HepG2 (cell line): ENCODE data around the gene ZFP1. TPM values are rescaled to one million over a fixed set of nuclear protein-coding genes. Genes with fewer than 3 reads are reported as not detected.

ENCODE experiments used
- ATAC-seq: fragments of 200-7000 bp; cut with Tn5 transposase; 3 replicates; pipeline ENCODE4 v1.9.1; 2020; ENCODE audit warnings: mild to moderate bottlenecking, moderate library complexity
- BruUV-seq: library from RNA; stranded (reverse); fragments of 400-500 nt; replicated peaks from 2 replicates; lab custom pipeline; 2021; lab: Mats Ljungman, UMichigan
- CTCF ChIA-PET: fragments of 300-600 bp; formaldehyde crosslinking; extraction: SDS; loops from one replicate; lab custom pipeline; 2021; ENCODE audit warnings: low total read pairs, inconsistent platforms, low intra/inter-chr PET ratio; lab: Yijun Ruan, JAX
- POLR2A ChIA-PET: fragments of 350-600 bp; sonication (Branson Sonifier 250); formaldehyde crosslinking; loops from one replicate; lab custom pipeline; 2020; ENCODE audit warnings: antibody characterized with exemption, inconsistent platforms; lab: Yijun Ruan, JAX
- DNase-seq: peaks from one replicate; pipeline ENCODE4 v3.0.0-alpha.2; 2015; ENCODE audit warnings: low spot score
- FAIRE-seq: peaks from 3 replicates; lab custom pipeline; 2011; peaks lifted over from hg19 to GRCh38; lab: Jason Lieb, UNC
- H2AFZ ChIP-seq: one replicate; pipeline ENCODE4 v1.6.1; 2011; ENCODE audit warnings: low read length, inconsistent platforms
- H3K27ac ChIP-seq: fragments of 300-600 bp; 3 replicates; pipeline ENCODE4 v1.8.0; 2011; ENCODE audit warnings: mixed run types, mild to moderate bottlenecking, mixed read lengths, low read length, inconsistent platforms; ENCODE audit not compliant: insufficient read depth; ENCODE audit errors: extremely low read length
- H3K27me3 ChIP-seq, 2 experiments: fragments of 200-600 bp in 1 of 2; 2 replicates in 1 of 2; 3 replicates in 1 of 2; pipeline versions ENCODE4 v1.6.0 to v1.8.0; 2011; ENCODE audit warnings: low read length in 2 of 2, mild to moderate bottlenecking in 2 of 2, moderate library complexity in 2 of 2, inconsistent platforms in 1 of 2; ENCODE audit not compliant: insufficient read depth in 2 of 2, control insufficient read depth in 1 of 2
- H3K36me3 ChIP-seq, 2 experiments: fragments of 200-600 bp in 1 of 2; replicated peaks in 1 of 2; 2 replicates in 1 of 2; 3 replicates in 1 of 2; pipeline versions ENCODE4 v1.5.1 to v1.8.0; 2011; ENCODE audit warnings: low read length in 2 of 2, inconsistent platforms in 1 of 2; ENCODE audit not compliant: insufficient read depth in 2 of 2, control insufficient read depth in 1 of 2
- H3K4me1 ChIP-seq: 2 replicates; pipeline ENCODE4 v1.5.1; 2012; ENCODE audit warnings: low read length, inconsistent platforms; ENCODE audit not compliant: insufficient read depth
- H3K4me2 ChIP-seq: 2 replicates; pipeline ENCODE4 v1.6.0; 2011; ENCODE audit warnings: low read depth, low read length, inconsistent platforms
- H3K4me3 ChIP-seq, 3 experiments: fragments of 200-600 bp in 1 of 3; sonication (generic), shearing (Covaris generic) in 1 of 3; replicated peaks in 1 of 3; 2 replicates each; pipeline ENCODE4 v1.5.1; 2011 to 2016; ENCODE audit warnings: low read length in 3 of 3, inconsistent platforms in 2 of 3, low read depth in 2 of 3, mild to moderate bottlenecking in 2 of 3, control low read depth in 1 of 3, mixed read lengths in 1 of 3; ENCODE audit not compliant: insufficient read depth in 1 of 3
- H3K79me2 ChIP-seq: one replicate; pipeline ENCODE4 v1.6.1; 2011; ENCODE audit warnings: low read length, inconsistent platforms; ENCODE audit not compliant: insufficient read depth
- H3K9ac ChIP-seq: 2 replicates; pipeline ENCODE4 v1.6.0; 2011; ENCODE audit warnings: mild to moderate bottlenecking, low read depth, low read length, inconsistent platforms; ENCODE audit not compliant: insufficient read depth
- H3K9me3 ChIP-seq: 2 replicates; pipeline ENCODE4 v1.5.1; 2012; ENCODE audit warnings: mild to moderate bottlenecking, low read length
- H4K20me1 ChIP-seq: 2 replicates; pipeline ENCODE4 v1.6.0; 2011; ENCODE audit warnings: inconsistent platforms, mild to moderate bottlenecking, low read length, moderate library complexity; ENCODE audit not compliant: insufficient read depth
- HNRNPK ChIP-seq: fragments of 200-400 bp; formaldehyde crosslinking; IDR thresholded peaks from 2 replicates; pipeline ENCODE4 v1.6.1; 2018; ENCODE audit warnings: low read length, low read depth, moderate library complexity, mild to moderate bottlenecking; ENCODE audit not compliant: poor library complexity, severe bottlenecking
- NRL ChIP-seq: sonication (generic); formaldehyde crosslinking; IDR thresholded peaks from 2 replicates; pipeline ENCODE4 v1.5.0; 2020; ENCODE audit warnings: missing genetic modification reagents, mild to moderate bottlenecking, moderate library complexity, borderline replicate concordance
- SMC3 ChIP-seq: IDR thresholded peaks from 2 replicates; pipeline ENCODE4 v1.6.1; 2011; ENCODE audit warnings: low read length, improper control_type of control experiment
- TBX2 ChIP-seq: sonication (generic); formaldehyde crosslinking; IDR thresholded peaks from 2 replicates; pipeline ENCODE4 v1.5.0; 2020; ENCODE audit warnings: missing genetic modification reagents, mild to moderate bottlenecking, borderline replicate concordance
- ZNF430 ChIP-seq: sonication (generic); formaldehyde crosslinking; IDR thresholded peaks from 2 replicates; pipeline ENCODE4 v1.9.0; 2021; ENCODE audit warnings: mild to moderate bottlenecking, missing genetic modification reagents
- ZNF432 ChIP-seq: sonication (generic); formaldehyde crosslinking; IDR thresholded peaks from 2 replicates; pipeline ENCODE4 v1.5.0; 2020; ENCODE audit warnings: missing genetic modification reagents, mild to moderate bottlenecking, borderline replicate concordance
- ZNF460 ChIP-seq: sonication (generic); formaldehyde crosslinking; IDR thresholded peaks from 2 replicates; pipeline ENCODE4 v1.5.1; 2020; ENCODE audit warnings: missing genetic modification reagents, mild to moderate bottlenecking, borderline replicate concordance
- ZSCAN22 ChIP-seq: sonication (generic); formaldehyde crosslinking; IDR thresholded peaks from 2 replicates; pipeline ENCODE4 v1.4.0; 2020; ENCODE audit warnings: mild to moderate bottlenecking, missing genetic modification reagents
- WGBS: methylation state at CpG from one replicate; pipeline ENCODE4 v1.1.6; 2017; ENCODE audit warnings: low lambda C conversion rate; 5-methylcytosine and 5-hydroxymethylcytosine counted together
- in situ Hi-C: cut with HindIII; loops from 2 replicates; pipeline ENCODE4 v1.10.0; 2017; ENCODE audit warnings: low pct_unique_long_range_greater_than_20kb; ENCODE audit not compliant: extremely low pct_ligation_motif_present
- intact Hi-C: fragments of 100-400 bp; cut with micrococcal nuclease; formaldehyde crosslinking; loops from one replicate; pipeline ENCODE4 v1.10.0; 2022; ENCODE audit not compliant: unreplicated experiment
- polyA plus RNA-seq, 8 experiments: library from polyadenylated mRNA; depleted of rRNA in 3 of 8; stranded (reverse) in 7 of 8; unstranded in 1 of 8; fragments of >200 nt; fragmentation: Illumina TruSeq in 4 of 8; extraction: Trizol in 4 of 8; gene quantifications; 2 replicates each; pipeline versions ENCODE4 v1.2.1 to v1.2.3, GENCODE V29; 2011 to 2016; ENCODE audit warnings: low read depth in 4 of 8, missing spikeins in 1 of 8, mixed read lengths in 1 of 8; ENCODE audit not compliant: insufficient read depth in 1 of 8
- total RNA-seq, 5 experiments: library from RNA; depleted of rRNA; stranded (reverse); fragments of >200 nt; fragmentation: Illumina TruSeq; extraction: Trizol; gene quantifications; 2 replicates each; pipeline ENCODE4 v1.2.3, GENCODE V29; 2016; ENCODE audit warnings: low read depth in 1 of 5
- TF ChIP-seq, protein P1 (sequence below): sonication (generic); formaldehyde crosslinking; IDR thresholded peaks from 2 replicates; pipeline ENCODE4 v1.5.1; 2020; ENCODE audit warnings: mild to moderate bottlenecking, missing genetic modification reagents, moderate library complexity
- TF ChIP-seq, protein P2 (sequence below): sonication (generic); formaldehyde crosslinking; IDR thresholded peaks from 2 replicates; pipeline ENCODE4 v1.4.0; 2020; ENCODE audit warnings: missing genetic modification reagents

The ZFP1 gene
- total and polyA plus RNA-seq, 2 of the 13 experiments (the other 11 are each of a cell fraction or from before 2014, with no cell fraction given) = 8.3 to 14.0 TPM

- Histone ChIP-seq H2AFZ (no peak overlapping the region), H3K9me3 (no peaks in the 10 kb centered on the region), H3K9ac (peak overlapping the region; percentile 44; the same call in 1 of the 2 replicates), H3K4me2 (peak overlapping the region; percentile 78), H3K4me3 (peak overlapping the region in 2 of 3 experiments; percentile 27 to 60; a peak in 3 of 6 replicates), H4K20me1 (no peaks in the 10 kb centered on the region), H3K27me3 (peaks cover 4 to 34% of the 10 kb centered on the region in 2 experiments; a peak in 3 of 5 replicates)
- BruUV-seq = no TSS peak
- 5% methylated on average over 4 of the region's 4 CpGs for WGBS
- ATAC-seq (peak; percentile 2), FAIRE-seq (no peak)
- in situ Hi-C loops (no loop called here), intact Hi-C loops (no loop called here)
- CTCF ChIA-PET = no interaction called here
- TF ChIP-seq NRL (CRISPR knock-in tag) (peak; percentile 32; the same call in 1 of the 2 replicates), TBX2 (no peak; the same call in 1 of the 2 replicates), ZNF460 (no peak), ZNF430 (no peak), HNRNPK (no peak), ZNF432 (CRISPR knock-in tag) (no peak), ZSCAN22 (CRISPR knock-in tag) (no peak), SMC3 (no peak)
- TF ChIP-seq, protein P1, sequence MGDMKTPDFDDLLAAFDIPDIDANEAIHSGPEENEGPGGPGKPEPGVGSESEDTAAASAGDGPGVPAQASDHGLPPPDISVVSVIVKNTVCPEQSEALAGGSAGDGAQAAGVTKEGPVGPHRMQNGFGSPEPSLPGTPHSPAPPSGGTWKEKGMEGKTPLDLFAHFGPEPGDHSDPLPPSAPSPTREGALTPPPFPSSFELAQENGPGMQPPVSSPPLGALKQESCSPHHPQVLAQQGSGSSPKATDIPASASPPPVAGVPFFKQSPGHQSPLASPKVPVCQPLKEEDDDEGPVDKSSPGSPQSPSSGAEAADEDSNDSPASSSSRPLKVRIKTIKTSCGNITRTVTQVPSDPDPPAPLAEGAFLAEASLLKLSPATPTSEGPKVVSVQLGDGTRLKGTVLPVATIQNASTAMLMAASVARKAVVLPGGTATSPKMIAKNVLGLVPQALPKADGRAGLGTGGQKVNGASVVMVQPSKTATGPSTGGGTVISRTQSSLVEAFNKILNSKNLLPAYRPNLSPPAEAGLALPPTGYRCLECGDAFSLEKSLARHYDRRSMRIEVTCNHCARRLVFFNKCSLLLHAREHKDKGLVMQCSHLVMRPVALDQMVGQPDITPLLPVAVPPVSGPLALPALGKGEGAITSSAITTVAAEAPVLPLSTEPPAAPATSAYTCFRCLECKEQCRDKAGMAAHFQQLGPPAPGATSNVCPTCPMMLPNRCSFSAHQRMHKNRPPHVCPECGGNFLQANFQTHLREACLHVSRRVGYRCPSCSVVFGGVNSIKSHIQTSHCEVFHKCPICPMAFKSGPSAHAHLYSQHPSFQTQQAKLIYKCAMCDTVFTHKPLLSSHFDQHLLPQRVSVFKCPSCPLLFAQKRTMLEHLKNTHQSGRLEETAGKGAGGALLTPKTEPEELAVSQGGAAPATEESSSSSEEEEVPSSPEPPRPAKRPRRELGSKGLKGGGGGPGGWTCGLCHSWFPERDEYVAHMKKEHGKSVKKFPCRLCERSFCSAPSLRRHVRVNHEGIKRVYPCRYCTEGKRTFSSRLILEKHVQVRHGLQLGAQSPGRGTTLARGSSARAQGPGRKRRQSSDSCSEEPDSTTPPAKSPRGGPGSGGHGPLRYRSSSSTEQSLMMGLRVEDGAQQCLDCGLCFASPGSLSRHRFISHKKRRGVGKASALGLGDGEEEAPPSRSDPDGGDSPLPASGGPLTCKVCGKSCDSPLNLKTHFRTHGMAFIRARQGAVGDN (CRISPR knock-in tag) = 0 out of 2 replicates have a peak, but pooled peaks have one; percentile 2
- TF ChIP-seq, protein P2, sequence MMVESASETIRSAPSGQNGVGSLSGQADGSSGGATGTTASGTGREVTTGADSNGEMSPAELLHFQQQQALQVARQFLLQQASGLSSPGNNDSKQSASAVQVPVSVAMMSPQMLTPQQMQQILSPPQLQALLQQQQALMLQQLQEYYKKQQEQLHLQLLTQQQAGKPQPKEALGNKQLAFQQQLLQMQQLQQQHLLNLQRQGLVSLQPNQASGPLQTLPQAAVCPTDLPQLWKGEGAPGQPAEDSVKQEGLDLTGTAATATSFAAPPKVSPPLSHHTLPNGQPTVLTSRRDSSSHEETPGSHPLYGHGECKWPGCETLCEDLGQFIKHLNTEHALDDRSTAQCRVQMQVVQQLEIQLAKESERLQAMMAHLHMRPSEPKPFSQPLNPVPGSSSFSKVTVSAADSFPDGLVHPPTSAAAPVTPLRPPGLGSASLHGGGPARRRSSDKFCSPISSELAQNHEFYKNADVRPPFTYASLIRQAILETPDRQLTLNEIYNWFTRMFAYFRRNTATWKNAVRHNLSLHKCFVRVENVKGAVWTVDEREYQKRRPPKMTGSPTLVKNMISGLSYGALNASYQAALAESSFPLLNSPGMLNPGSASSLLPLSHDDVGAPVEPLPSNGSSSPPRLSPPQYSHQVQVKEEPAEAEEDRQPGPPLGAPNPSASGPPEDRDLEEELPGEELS = no peak
- TF ChIP-seq, all 625 proteins: peak for 2
- Histone ChIP-seq H3K27ac (no peak overlapping the region), H3K4me1 (peaks cover 63% of the 10 kb centered on the region), H3K36me3 (no peaks in the 10 kb centered on the region), H3K79me2 (no peaks in the 10 kb centered on the region)
- POLR2A ChIA-PET = interaction anchor here (1.3 kb wide), 1 partner anchor 26 kb away, joined by 3 read pairs; no protein-coding TSS in a partner anchor
- no peak for DNase-seq
These were observed 70.8 kb downstream of the ZFP1 start for GRCh38 chr16:75219088-75219487.
